CMK (cell line): ENCODE measurements around the gene FHIP1B.

Experiments
- DNase-seq: peaks from one replicate; pipeline ENCODE4 v3.0.0-alpha.2; 2010; ENCODE audit warnings: low read depth

Gene FHIP1B

GRCh38 chr11:6200975-6201374 is 33.5 kb downstream of the FHIP1B start:
- DNase-seq, result no peak

DNA sequence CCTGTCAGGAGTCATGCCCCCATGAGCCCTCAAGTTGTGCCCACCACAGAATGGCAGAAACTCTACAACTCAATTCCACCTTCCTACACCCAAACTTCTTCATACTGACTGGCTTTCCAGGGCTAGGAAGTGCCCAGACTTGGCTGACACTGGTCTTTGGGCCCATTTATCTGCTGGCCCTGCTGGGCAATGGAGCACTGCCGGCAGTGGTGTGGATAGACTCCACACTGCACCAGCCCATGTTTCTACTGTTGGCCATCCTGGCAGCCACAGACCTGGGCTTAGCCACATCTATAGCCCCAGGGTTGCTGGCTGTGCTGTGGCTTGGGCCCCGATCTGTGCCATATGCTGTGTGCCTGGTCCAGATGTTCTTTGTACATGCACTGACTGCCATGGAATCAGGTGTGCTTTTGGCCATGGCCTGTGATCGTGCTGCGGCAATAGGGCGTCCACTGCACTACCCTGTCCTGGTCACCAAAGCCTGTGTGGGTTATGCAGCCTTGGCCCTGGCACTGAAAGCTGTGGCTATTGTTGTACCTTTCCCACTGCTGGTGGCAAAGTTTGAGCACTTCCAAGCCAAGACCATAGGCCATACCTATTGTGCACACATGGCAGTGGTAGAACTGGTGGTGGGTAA is 35.1 kb downstream of the FHIP1B start, which contains the start of gene OR52W1:
OR52W1 (plus strand) TSS at position 51 of the 637 bp plus-strand sequence; CDS start at position 51, 0 bp downstream.
- DNase-seq, result no peak

DNA sequence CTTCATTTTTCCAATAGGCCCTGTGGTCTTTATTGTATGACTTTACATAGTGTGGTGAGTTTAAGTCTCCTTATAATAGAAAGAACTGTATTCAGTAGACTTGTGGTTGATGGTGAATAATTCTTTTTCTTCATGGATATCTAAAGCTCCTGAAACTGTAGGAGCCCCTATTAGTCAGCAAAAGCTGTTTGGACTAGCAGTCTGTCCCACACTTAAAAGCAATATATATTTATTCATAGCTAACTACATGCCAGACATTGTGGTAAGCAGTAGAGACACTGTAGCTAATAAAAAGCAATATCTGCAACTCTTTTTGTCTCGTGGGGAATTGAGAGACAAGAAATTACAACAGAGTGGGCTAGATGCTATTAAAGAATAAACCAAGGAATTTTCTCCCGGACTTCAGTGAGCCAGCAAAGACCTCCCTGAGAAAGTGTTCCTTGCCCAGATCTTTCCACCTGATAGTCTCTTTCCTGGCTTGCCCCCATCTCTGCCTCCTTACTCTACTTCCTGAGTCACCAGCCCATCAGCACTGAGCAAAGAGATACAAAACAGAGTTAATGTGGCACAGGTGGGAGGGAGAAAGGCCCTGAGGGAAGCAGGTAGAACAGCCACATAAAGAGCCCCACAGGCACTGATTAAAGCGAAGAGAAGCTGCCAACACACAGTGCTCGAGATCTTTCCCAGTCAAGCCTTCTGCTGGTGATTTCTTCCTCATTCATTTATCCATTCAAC is 36.8 kb downstream of the FHIP1B start:
- no peak for DNase-seq

DNA sequence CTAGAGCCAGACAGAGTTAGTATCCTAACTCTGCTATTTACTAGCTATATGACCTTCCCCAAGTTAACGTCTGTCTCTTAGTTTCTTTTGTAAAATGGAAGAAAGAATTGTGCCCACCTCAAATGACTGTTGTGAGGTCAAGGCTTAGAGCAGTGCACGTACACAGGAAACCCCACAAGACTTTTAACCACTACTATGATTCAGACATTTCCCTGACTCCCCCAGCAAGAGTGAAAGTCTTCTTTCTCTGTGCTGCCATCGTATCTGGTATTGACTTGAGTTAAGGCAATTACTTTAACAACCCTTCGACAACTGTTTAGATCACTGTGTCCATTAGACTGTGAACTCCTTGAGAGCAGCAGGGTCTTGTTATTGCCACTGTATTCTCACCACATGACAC is 38.0 kb downstream of the FHIP1B start:
- no peak for DNase-seq

DNA sequence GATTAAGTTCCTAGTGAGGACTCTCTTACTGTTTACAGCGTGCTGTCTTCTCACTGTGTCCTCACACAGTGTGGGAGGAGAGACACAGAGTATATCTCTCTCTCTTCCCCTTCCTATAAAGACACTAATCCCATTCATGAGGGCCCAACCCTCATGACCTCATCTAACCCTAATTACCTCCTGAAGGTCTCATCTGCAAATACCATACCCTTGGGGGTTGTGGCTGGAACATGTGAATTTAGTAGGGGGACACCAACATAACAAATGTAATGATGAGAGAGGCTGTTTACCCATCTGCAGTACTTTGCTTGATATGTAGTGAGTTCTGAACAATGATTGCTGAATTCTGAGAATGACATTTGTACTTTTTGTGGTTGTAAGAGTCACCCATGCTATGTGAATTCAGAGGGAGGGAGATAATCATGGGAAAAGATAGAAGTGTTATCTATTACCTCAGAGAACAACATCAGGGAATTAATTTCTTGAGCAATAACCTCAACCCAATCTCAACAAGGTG is 40.3 kb downstream of the FHIP1B start:
- DNase-seq, result no peak

GRCh38 chr11:6191742-6192141 is 42.7 kb downstream of the FHIP1B start:
- DNase-seq, result no peak

DNA sequence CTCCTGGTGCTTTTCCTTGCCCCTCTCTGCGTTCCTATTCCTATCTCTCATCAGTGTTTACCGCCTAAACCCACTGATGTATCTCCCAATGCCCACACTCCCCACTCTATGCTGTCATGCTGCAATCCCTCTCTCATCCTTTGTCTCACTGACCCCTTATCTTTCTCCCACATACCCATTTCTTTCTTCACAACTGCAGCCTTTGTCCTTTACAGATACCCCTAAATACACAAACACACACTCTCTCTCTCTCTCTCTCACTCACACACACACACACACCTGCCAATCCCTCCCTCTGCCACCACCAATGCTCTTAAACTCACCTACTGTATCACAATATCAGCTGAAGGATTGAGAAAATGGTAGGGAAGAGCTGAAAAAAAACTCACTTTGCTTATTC is 59.0 kb downstream of the FHIP1B start:
- no peak for DNase-seq

- no peak for DNase-seq
Measured at GRCh38 chr11:6170226-6170625, 64.2 kb downstream of the FHIP1B start, which contains the start of gene OR52B2. OR52B2 (minus strand) TSS chr11:6170326; CDS start chr11:6170326, 0 bp downstream.
